Neural cell (in vitro differentiated cells): Measurements from ENCODE around the gene ANKS3. TPM values are rescaled to one million over a fixed set of nuclear protein-coding genes. Genes with fewer than 3 reads are reported as not detected.

Experiments
- H2AFZ ChIP-seq: fragments of 200-600, 300-800 bp; sonication (generic), shearing (Covaris generic); 2 replicates; pipeline ENCODE4 v1.6.0; 2014; ENCODE audit warnings: low read depth, mild to moderate bottlenecking, antibody characterized with exemption, low read length, moderate library complexity
- H3F3A ChIP-seq: fragments of 200-600 bp; shearing (Covaris generic); 2 replicates; pipeline ENCODE4 v1.6.1; 2016; ENCODE audit warnings: mild to moderate bottlenecking, moderate library complexity, mixed read lengths, antibody characterized with exemption, low read length; ENCODE audit not compliant: insufficient read depth, poor library complexity, severe bottlenecking
- H3K27ac ChIP-seq: fragments of 200-600, 300-800 bp; sonication (generic), shearing (Covaris generic); 2 replicates; pipeline ENCODE4 v1.5.1; 2014; ENCODE audit warnings: mild to moderate bottlenecking, low read length, moderate library complexity
- H3K27me3 ChIP-seq: fragments of 300-800, 200-600 bp; sonication (generic), shearing (Covaris generic); 2 replicates; pipeline ENCODE4 v1.6.0; 2014; ENCODE audit warnings: mild to moderate bottlenecking, low read depth, low read length, moderate library complexity; ENCODE audit not compliant: insufficient read depth
- H3K36me3 ChIP-seq: fragments of 300-800, 200-600 bp; sonication (generic), shearing (Covaris generic); 2 replicates; pipeline ENCODE4 v1.5.1; 2014; ENCODE audit warnings: mild to moderate bottlenecking, antibody characterized with exemption, low read length, moderate library complexity; ENCODE audit not compliant: insufficient read depth
- H3K4me2 ChIP-seq: fragments of 300-800, 200-600 bp; sonication (generic), shearing (Covaris generic); 2 replicates; pipeline ENCODE4 v1.6.0; 2014; ENCODE audit warnings: mild to moderate bottlenecking, low read length
- H3K4me3 ChIP-seq: fragments of 300-800, 200-600 bp; sonication (generic), shearing (Covaris generic); 2 replicates; pipeline ENCODE4 v1.5.1; 2014; ENCODE audit warnings: mild to moderate bottlenecking, low read length, moderate library complexity
- H3K79me2 ChIP-seq: fragments of 200-600 bp; shearing (Covaris generic); replicated peaks from 2 replicates; pipeline ENCODE4 v1.6.0; 2014; ENCODE audit warnings: mild to moderate bottlenecking, low read length, moderate library complexity; ENCODE audit not compliant: insufficient read depth
- H3K9ac ChIP-seq: fragments of 300-800, 200-600 bp; sonication (generic), shearing (Covaris generic); 2 replicates; pipeline ENCODE4 v1.6.1; 2016; ENCODE audit warnings: mild to moderate bottlenecking, low read length, mixed read lengths
- H3K9me2 ChIP-seq: fragments of 200-600 bp; shearing (Covaris generic); 2 replicates; pipeline ENCODE4 v1.6.1; 2016; ENCODE audit warnings: mild to moderate bottlenecking, low read length, mixed read lengths; ENCODE audit not compliant: insufficient read depth
- H3K9me3 ChIP-seq: fragments of 200-600, 300-800 bp; sonication (generic), shearing (Covaris generic); 2 replicates; pipeline ENCODE4 v1.6.1; 2016; ENCODE audit warnings: mild to moderate bottlenecking, mixed run types, low read length, moderate library complexity, mixed read lengths
- H4K20me1 ChIP-seq: fragments of 200-600 bp; shearing (Covaris generic); 2 replicates; pipeline ENCODE4 v1.6.1; 2016; ENCODE audit warnings: mild to moderate bottlenecking, mixed run types; ENCODE audit not compliant: insufficient read depth
- CTCF ChIP-seq: fragments of 450-650 bp; IDR thresholded peaks from 2 replicates; pipeline ENCODE4 v1.5.1; 2014; ENCODE audit warnings: antibody characterized with exemption, mild to moderate bottlenecking, moderate library complexity; ENCODE audit not compliant: poor library complexity, severe bottlenecking
- EP300 ChIP-seq: fragments of 450-650 bp; conservative IDR thresholded peaks from 2 replicates; pipeline ENCODE4 v1.6.1; 2014; ENCODE audit warnings: antibody characterized with exemption, mild to moderate bottlenecking, moderate library complexity; ENCODE audit not compliant: poor library complexity, severe bottlenecking
- EZH2 ChIP-seq: fragments of 200-600, 300-800 bp; shearing (Covaris generic), sonication (generic); IDR thresholded peaks from 2 replicates; pipeline ENCODE4 v1.6.1; 2014; ENCODE audit warnings: antibody characterized with exemption, low read length, borderline replicate concordance, mild to moderate bottlenecking; ENCODE audit not compliant: insufficient read depth, poor library complexity, severe bottlenecking
- MXI1 ChIP-seq: fragments of 450-650 bp; conservative IDR thresholded peaks from 2 replicates; pipeline ENCODE4 v1.6.1; 2014; ENCODE audit warnings: antibody characterized with exemption, mild to moderate bottlenecking; ENCODE audit not compliant: poor library complexity, severe bottlenecking
- POLR2AphosphoS5 ChIP-seq: IDR thresholded peaks from 2 replicates; pipeline ENCODE4 v1.6.1; 2012
- RAD21 ChIP-seq: fragments of 450-650 bp; conservative IDR thresholded peaks from 2 replicates; pipeline ENCODE4 v1.6.1; 2014; ENCODE audit warnings: antibody characterized with exemption, mild to moderate bottlenecking, moderate library complexity
- SMC3 ChIP-seq: fragments of 450-650 bp; conservative IDR thresholded peaks from 2 replicates; pipeline ENCODE4 v1.6.1; 2014; ENCODE audit warnings: antibody characterized with exemption, mild to moderate bottlenecking, moderate library complexity; ENCODE audit not compliant: poor library complexity
- TAF1 ChIP-seq: IDR thresholded peaks from 2 replicates; pipeline ENCODE4 v1.6.1; 2012; ENCODE audit warnings: low read depth
- polyA plus RNA-seq: library from polyadenylated mRNA; depleted of rRNA; stranded (reverse); fragments of >200 nt; gene quantifications from 2 replicates; pipeline ENCODE4 v1.2.3, GENCODE V29; 2014
- TF ChIP-seq, protein P1 (sequence below): IDR thresholded peaks from 2 replicates; pipeline ENCODE4 v1.6.1; 2012; ENCODE audit warnings: borderline replicate concordance

Gene ANKS3
- polyA plus RNA-seq, 1 donor from 2014 or later: 53.9 TPM

DNA sequence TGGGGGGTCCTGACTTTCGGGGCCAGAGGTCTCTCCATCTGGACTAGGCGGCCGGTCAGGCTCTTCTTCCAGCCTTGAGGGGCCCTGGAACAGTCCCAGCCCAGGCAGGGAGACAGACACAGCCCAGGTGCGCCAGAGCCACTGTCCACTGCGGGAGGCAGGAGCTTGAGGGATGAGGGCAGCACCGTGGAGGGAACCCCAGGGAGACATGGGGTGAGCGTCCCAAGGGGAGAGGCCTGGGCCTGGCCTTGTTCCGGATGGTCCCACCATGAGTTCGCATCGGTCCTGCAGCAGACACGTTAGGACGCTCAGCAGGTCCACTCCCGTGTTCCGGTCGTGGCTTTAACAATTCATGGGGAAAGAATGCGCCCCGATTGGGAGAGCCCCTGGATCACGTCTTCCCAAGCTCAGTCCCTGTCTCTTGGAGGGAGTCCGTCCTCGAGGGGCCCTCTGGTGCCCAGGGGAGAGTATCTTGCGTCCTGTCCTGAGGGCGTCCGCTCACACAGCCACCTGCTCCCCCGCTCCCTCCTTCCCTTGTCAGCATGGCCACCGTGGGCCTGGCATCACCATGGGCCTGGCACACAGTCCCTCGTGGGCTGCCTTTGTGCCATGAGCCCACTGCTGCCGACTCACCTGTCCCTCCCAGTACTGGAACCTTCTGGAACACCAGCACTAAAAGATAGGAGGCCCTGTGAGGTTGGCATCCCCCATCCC is 47.4 kb downstream of the ANKS3 start:
- no peak overlapping the region for H3K4me3 ChIP-seq
- no peaks in the 10 kb centered on the region for H3K27me3 ChIP-seq
- H3K36me3 ChIP-seq: no peaks in the 10 kb centered on the region
- H3K9ac ChIP-seq: no peak overlapping the region
- no peaks in the 10 kb centered on the region for H3F3A ChIP-seq
- no peaks in the 10 kb centered on the region for H3K9me2 ChIP-seq
- H3K27ac ChIP-seq: no peak overlapping the region
- no peak for TF ChIP-seq EP300
- no peak for TF ChIP-seq MXI1
- no peak for TF ChIP-seq POLR2AphosphoS5
- TF ChIP-seq CTCF: no peak
- no peak for TF ChIP-seq RAD21
- TF ChIP-seq, protein P1, sequence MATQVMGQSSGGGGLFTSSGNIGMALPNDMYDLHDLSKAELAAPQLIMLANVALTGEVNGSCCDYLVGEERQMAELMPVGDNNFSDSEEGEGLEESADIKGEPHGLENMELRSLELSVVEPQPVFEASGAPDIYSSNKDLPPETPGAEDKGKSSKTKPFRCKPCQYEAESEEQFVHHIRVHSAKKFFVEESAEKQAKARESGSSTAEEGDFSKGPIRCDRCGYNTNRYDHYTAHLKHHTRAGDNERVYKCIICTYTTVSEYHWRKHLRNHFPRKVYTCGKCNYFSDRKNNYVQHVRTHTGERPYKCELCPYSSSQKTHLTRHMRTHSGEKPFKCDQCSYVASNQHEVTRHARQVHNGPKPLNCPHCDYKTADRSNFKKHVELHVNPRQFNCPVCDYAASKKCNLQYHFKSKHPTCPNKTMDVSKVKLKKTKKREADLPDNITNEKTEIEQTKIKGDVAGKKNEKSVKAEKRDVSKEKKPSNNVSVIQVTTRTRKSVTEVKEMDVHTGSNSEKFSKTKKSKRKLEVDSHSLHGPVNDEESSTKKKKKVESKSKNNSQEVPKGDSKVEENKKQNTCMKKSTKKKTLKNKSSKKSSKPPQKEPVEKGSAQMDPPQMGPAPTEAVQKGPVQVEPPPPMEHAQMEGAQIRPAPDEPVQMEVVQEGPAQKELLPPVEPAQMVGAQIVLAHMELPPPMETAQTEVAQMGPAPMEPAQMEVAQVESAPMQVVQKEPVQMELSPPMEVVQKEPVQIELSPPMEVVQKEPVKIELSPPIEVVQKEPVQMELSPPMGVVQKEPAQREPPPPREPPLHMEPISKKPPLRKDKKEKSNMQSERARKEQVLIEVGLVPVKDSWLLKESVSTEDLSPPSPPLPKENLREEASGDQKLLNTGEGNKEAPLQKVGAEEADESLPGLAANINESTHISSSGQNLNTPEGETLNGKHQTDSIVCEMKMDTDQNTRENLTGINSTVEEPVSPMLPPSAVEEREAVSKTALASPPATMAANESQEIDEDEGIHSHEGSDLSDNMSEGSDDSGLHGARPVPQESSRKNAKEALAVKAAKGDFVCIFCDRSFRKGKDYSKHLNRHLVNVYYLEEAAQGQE: no peak
- no peak for TF ChIP-seq TAF1
- TF ChIP-seq SMC3: no peak
- no peak for TF ChIP-seq EZH2
- H3K4me2 ChIP-seq: no peak overlapping the region
- no peak overlapping the region for H2AFZ ChIP-seq
- no peaks in the 10 kb centered on the region for H3K9me3 ChIP-seq
- no peaks in the 10 kb centered on the region for H4K20me1 ChIP-seq
- H3K79me2 ChIP-seq: no peaks in the 10 kb centered on the region

DNA sequence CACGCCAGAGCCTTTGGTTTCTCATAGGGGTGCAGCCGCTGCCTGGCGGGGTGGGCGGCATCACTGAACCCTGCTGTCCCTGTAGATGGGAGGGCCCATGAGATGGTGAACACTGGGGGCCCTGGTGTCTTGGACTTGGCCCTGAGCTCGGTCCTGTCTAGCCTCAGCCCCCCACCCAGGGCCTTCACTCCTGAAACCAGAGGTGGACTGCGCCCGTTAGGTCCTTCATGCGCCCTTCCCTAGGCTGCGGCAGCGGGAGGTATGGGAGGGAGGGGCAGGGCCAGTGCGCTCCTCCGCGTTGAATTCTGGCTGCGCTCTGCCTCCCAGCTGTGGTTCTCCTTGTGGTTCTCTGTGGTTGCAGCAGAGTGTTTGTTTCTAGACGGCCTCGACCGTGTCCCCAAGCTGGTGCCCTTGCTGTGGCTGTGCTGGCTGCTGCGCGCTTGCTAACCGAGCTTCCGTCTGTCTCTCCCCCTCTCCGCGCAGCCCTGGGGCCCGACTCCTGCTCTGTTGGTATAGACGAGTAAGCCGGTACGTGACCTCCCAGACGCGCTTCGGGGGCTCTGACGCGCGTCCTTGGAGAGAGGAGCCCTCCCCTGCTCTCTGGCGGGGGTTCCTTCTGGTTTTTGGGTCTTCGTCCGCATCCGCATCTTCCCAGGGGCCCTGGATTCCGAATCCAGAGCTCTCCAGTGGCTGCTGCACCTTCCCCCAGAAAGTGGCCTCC is 48.1 kb downstream of the ANKS3 start:
- TF ChIP-seq RAD21 (no peak), SMC3 (no peak), TAF1 (no peak), CTCF (no peak), MXI1 (no peak), POLR2AphosphoS5 (no peak), EZH2 (no peak), EP300 (no peak)
- TF ChIP-seq, protein P1: no peak
- Histone ChIP-seq H3K4me2 (no peak overlapping the region), H3K4me3 (no peak overlapping the region), H2AFZ (no peak overlapping the region), H3K27me3 (no peaks in the 10 kb centered on the region), H3K9me3 (no peaks in the 10 kb centered on the region), H4K20me1 (no peaks in the 10 kb centered on the region), H3K9ac (no peak overlapping the region), H3K27ac (no peak overlapping the region), H3K36me3 (no peaks in the 10 kb centered on the region), H3K9me2 (no peaks in the 10 kb centered on the region), H3F3A (no peaks in the 10 kb centered on the region), H3K79me2 (no peaks in the 10 kb centered on the region)
